ENCODE measurements around the gene PLCB1.

PLCB1 gene

DNA sequence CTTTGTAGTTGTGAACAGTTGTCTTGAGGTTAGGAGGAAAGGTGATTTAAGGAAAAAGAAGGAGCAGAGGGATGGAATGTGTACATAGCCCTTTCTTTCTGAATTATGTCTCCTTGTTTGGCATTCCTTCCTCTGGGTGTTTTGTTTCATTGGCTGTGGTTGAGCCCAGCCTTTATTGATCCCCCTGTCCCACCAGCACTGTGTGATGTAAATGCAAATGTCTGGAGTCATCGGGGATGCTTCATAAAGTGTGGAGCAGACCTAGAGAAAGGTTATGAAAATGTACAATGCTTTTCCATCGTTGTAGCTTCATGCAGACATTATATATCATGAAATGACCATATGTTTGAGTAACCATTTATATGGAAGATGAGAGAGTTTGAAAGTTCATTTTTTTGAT lies 164.5 kb downstream of the PLCB1 start:
- TF ChIP-seq, protein P1, sequence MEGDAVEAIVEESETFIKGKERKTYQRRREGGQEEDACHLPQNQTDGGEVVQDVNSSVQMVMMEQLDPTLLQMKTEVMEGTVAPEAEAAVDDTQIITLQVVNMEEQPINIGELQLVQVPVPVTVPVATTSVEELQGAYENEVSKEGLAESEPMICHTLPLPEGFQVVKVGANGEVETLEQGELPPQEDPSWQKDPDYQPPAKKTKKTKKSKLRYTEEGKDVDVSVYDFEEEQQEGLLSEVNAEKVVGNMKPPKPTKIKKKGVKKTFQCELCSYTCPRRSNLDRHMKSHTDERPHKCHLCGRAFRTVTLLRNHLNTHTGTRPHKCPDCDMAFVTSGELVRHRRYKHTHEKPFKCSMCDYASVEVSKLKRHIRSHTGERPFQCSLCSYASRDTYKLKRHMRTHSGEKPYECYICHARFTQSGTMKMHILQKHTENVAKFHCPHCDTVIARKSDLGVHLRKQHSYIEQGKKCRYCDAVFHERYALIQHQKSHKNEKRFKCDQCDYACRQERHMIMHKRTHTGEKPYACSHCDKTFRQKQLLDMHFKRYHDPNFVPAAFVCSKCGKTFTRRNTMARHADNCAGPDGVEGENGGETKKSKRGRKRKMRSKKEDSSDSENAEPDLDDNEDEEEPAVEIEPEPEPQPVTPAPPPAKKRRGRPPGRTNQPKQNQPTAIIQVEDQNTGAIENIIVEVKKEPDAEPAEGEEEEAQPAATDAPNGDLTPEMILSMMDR (IDR thresholded peaks at IDR 0.05): no peak

DNA sequence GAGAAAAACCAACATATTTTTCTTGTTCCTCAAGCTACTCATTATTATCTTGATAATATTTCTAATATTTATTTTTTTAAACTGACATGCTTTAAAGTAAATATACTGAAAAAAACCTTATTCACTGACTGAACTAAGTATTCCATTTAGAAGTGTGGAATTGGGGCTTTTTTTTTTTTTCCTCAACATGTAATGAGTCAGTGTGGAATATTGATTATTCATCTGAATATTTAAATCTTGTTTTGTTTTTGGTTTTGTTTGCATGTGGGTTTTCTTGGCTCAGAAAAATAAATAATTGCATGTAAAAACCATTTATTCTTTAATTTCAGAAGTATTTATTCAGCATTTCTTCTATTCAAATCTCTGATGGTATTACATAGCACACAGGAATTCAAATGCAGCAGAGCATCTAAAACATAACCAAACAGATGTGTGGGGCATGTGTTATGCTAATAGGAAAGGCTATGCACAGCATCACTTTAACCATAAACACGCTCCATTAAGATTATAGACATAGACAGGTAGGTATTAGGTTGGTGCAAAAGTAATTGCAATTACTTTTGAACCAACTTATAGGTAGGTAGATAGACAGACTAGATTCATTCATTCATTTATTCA lies 166.5 kb downstream of the PLCB1 start:
- TF ChIP-seq, protein P1 (IDR thresholded peaks at IDR 0.05): no peak

DNA sequence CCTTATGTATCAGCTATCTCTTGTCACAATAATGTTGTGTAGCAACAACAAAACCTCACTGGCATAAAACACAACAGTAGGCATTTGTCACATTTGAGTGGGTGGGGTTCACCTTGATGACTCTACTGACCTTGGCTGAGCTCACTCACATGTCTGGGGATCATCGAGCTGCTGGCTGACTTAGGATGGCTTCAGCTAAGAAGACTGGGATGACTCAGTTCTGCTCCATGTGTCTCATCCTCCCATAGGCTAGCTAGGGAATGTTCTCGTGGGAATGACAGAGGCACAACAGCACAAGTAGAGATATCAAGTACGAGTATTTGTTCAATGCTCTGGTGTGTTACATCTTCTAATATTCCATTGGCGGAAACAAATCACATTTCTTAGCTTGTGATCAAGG lies 167.9 kb downstream of the PLCB1 start:
- TF ChIP-seq, protein P1 (IDR thresholded peaks at IDR 0.05): no peak

DNA sequence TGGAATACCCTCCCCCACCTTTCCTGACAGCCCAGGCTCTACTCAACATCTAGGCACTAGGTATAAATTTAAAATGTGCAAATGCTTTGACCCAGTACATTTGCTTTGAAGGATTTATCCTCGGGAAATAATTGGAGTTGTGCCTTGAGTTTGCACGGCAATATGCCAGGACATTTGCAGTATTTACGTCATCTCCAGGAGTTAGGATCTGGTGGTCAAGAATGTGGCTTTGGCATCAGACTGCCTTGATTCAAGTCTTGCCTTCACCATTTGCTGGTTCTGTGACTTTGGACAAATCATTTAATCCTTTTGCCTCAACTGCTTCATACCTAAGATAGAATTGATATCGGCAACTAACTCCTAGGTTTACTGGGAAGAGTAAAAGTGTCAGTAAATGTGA lies 169.6 kb downstream of the PLCB1 start:
- TF ChIP-seq, protein P1 (IDR thresholded peaks at IDR 0.05): no peak

DNA sequence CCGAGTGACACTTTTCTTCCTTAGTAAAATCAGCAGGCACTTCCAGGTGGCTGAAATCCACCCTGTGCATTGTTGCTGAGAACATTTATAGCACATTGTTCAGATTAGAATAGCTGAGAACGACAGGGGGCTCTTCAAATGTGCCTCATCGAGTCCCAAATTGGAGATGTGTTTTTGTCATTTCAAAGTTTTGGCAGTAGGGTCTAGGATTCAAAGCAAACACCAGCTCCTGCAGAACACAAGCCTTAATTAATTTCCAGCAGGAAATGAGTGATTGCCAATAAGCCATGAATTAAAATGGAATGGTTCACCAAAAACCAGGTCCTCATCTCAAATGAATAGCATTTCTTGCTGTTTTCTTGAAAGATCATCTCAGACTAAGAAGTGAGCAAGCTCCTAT lies 171.6 kb downstream of the PLCB1 start:
- TF ChIP-seq, protein P1 (IDR thresholded peaks at IDR 0.05): no peak

DNA sequence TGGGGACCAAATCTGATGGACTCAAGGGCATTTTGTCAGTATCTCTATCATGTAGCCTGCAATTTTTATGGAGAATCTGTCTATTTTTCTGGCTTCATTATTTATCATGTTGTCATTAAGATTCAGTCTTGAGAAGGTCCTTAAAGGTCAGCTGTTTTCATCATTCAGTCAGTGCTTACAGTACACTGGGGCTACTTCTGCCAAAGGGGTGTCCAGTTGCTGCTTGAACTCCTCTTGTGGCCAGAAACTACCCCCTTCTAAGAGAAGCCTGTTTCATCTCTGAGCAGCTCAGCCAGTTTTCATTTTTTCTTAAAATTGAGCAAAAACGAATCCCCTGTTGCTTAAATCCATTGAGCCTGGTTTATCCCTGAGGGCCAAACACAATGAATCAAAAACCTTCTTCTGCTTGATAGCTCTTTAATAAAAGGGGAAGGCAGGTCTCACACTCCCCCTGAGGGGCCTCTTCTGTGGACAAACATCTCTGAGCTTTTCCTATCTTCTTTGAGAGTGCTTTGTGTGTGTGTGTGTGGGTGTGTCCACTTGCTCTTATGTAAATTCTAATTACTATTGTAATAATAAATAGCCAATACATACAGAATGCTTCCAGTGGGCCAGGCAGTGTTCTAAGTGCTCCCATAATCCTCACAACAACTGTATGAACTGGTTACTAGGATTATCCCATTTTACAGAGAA lies 172.2 kb downstream of the PLCB1 start:
- TF ChIP-seq, protein P1 (IDR thresholded peaks at IDR 0.05): no peak

DNA sequence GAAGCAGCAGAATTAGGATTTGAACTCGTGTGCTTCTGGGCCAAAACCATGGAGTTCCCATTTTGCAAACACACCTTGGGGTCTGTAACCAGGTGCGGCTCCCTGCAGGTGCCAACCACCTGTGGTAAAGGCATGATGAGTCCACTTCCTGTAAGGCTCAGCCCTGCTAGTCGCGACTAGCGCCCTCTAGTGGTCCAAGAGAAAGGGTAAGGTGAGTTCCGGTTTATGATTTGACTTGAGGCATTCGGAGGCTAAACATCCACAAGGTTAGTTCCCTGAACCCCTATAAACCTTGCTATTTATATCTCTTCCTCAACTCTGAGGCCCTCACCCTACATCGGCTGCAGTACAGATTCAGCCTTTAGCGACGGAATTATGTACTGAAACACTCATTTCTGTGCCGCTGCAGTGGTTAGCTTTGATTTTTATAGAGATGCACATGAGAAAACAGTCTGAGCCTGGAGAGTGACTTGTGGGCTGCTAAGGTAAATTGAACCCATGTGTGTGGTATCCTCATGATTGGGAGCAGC lies 173.4 kb downstream of the PLCB1 start:
- TF ChIP-seq, protein P1 (IDR thresholded peaks at IDR 0.05): peak; percentile 83

All from LNCAP (cell line).